Chondrocyte (in vitro differentiated cells): Measurements from ENCODE around the gene KRT81. TPM values are rescaled to one million over a fixed set of nuclear protein-coding genes. Genes with fewer than 3 reads are reported as not detected.
A peak's percentile ranks its signal among the peaks of the same experiment; 100 is the strongest.

Source experiments
- DNase-seq: peaks from one replicate; pipeline ENCODE4 v3.0.0; 2021; ENCODE audit warnings: mixed read lengths, low spot score
- H3K27ac Mint-ChIP-seq: one replicate; pipeline ENCODE4 v1.8.0; 2021; ENCODE audit warnings: mild to moderate bottlenecking, moderate library complexity, mixed read lengths; ENCODE audit not compliant: unreplicated experiment
- H3K27me3 Mint-ChIP-seq: 2 replicates; pipeline ENCODE4 v1.8.0; 2021; ENCODE audit warnings: low read depth, mixed read lengths
- H3K36me3 Mint-ChIP-seq: 2 replicates; pipeline ENCODE4 v1.8.0; 2021; ENCODE audit warnings: low read depth, mixed read lengths
- H3K4me1 Mint-ChIP-seq: 2 replicates; pipeline ENCODE4 v1.8.0; 2021; ENCODE audit warnings: low read depth, mild to moderate bottlenecking, mixed read lengths
- H3K4me3 Mint-ChIP-seq: one replicate; pipeline ENCODE4 v1.8.0; 2021; ENCODE audit warnings: mild to moderate bottlenecking, moderate library complexity, mixed read lengths; ENCODE audit not compliant: unreplicated experiment
- H3K9me3 Mint-ChIP-seq: 2 replicates; pipeline ENCODE4 v1.8.0; 2021; ENCODE audit warnings: low read depth, mixed read lengths
- total RNA-seq: library from RNA; stranded (reverse); gene quantifications from 3 replicates; pipeline ENCODE4 v1.2.1, GENCODE V29; 2021
- TF ChIP-seq, protein P1 (sequence below): fragments of 200-600 bp; sonication (generic); IDR thresholded peaks from 2 replicates; pipeline ENCODE4 v1.5.0; 2021; ENCODE audit warnings: antibody characterized with exemption, mild to moderate bottlenecking, moderate library complexity

The KRT81 gene
- total RNA-seq, 1 donor from 2014 or later, result 1.3 TPM

DNA sequence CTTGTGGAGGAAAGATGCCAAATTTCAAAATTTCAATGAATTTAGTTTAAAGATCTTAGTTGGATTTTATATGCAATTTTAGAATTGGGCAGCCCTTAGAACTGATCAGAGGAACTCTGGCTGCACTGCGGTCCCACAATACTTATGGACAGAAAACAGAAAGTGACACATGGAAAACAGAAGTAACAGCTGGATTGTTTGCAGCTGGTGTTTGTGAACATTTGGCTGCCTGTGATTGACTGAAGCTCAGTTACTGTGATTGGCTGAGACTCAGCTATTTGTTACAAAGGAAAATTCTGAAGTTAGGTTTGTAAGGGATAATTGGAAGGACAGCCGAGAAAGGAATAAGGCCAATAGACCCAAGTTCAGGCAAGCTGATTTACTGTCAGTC is 26.9 kb downstream of the KRT81 start:
- no peak for DNase-seq
- no peak overlapping the region for H3K4me3 Mint-ChIP-seq
- TF ChIP-seq, protein P1, sequence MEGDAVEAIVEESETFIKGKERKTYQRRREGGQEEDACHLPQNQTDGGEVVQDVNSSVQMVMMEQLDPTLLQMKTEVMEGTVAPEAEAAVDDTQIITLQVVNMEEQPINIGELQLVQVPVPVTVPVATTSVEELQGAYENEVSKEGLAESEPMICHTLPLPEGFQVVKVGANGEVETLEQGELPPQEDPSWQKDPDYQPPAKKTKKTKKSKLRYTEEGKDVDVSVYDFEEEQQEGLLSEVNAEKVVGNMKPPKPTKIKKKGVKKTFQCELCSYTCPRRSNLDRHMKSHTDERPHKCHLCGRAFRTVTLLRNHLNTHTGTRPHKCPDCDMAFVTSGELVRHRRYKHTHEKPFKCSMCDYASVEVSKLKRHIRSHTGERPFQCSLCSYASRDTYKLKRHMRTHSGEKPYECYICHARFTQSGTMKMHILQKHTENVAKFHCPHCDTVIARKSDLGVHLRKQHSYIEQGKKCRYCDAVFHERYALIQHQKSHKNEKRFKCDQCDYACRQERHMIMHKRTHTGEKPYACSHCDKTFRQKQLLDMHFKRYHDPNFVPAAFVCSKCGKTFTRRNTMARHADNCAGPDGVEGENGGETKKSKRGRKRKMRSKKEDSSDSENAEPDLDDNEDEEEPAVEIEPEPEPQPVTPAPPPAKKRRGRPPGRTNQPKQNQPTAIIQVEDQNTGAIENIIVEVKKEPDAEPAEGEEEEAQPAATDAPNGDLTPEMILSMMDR, result no peak
- peaks cover 33% of the 10 kb centered on the region for H3K4me1 Mint-ChIP-seq
- H3K9me3 Mint-ChIP-seq, result no peaks in the 10 kb centered on the region
- H3K27me3 Mint-ChIP-seq, result peaks cover 2% of the 10 kb centered on the region
- no peak overlapping the region for H3K27ac Mint-ChIP-seq
- peaks cover 2% of the 10 kb centered on the region for H3K36me3 Mint-ChIP-seq

DNA sequence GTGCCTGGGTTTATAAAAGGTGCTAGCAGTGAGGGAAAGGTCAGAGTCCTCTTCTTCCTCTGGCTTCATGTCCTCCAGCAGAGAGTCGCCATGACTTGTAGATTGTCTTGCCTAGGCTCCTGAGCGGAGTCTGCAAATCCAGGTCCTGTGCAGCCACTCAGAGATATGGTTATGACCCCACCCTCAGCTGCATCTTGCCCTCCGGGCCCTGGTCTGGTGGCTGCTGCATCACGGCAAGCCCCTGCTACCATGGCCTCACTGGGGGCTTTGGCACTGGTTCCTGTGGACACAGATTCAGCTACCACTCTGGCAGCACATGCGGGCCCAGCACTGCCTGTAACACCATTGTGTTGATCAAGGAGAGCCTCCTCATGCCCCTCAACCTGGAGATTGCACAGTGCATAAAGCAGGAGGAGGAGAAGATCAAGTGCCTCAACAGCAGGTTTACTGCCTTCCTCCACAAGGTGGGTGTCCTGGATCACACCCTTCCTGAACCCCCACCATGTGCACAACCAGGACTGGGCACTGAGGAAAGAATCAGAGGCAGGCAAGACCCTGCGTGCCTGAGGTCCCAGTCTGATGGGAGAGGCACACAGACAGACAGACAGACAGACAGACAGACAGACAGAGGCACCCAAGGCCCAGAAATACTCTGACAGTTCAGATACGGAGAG is 27.4 kb downstream of the KRT81 start:
- Mint-ChIP-seq H3K27ac (no peak overlapping the region), H3K27me3 (peaks cover 2% of the 10 kb centered on the region), H3K4me1 (peaks cover 36% of the 10 kb centered on the region), H3K36me3 (peaks cover 2% of the 10 kb centered on the region), H3K9me3 (no peaks in the 10 kb centered on the region), H3K4me3 (no peak overlapping the region)
- no peak for DNase-seq
- TF ChIP-seq, protein P1, result no peak

DNA sequence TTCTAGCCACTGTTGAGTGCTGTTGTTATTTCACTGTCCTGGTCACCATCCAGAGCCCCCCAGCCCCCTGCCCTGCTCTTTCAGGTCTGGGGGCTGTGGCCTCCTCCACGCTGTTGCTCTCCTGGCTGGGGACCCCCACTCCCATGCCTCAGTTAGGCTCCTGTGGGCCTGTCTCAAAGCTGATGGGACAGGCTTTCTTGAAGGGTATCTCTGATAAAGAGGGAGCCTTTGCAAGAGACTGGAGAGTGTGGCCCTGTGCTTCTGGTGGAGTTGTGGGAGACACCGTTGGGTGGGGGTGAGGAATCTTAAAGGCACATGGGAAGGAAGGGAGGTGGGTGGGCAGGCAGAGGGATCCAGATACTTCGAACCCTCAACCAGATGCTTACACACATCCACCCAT is 29.0 kb downstream of the KRT81 start:
- DNase-seq, result no peak

DNA sequence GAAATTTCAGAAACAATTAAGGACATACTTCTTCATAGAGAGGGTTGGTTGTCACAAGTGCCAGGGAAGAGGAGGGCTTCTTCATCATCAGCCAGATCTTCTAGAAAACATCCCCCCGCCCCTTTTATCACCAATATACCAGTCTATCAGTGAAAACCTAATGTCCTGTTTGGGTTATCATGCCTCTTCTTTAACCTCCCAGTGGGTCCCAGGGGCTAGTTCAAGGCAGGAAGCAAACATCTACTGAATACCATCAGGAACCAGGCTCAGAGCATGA is 30.2 kb downstream of the KRT81 start:
- Mint-ChIP-seq H3K9me3 (no peaks in the 10 kb centered on the region), H3K27me3 (peaks cover 5% of the 10 kb centered on the region), H3K27ac (no peak overlapping the region), H3K4me1 (peaks cover 27% of the 10 kb centered on the region), H3K36me3 (peaks cover 2% of the 10 kb centered on the region), H3K4me3 (no peak overlapping the region)
- no peak for DNase-seq
- TF ChIP-seq, protein P1, result no peak

More for the DNA sequence above, 29.0 kb downstream of the KRT81 start:
- TF ChIP-seq, protein P1, result no peak
- Mint-ChIP-seq H3K4me1 (peaks cover 27% of the 10 kb centered on the region), H3K9me3 (no peaks in the 10 kb centered on the region), H3K4me3 (no peak overlapping the region), H3K36me3 (peaks cover 2% of the 10 kb centered on the region), H3K27ac (no peak overlapping the region), H3K27me3 (peaks cover 2% of the 10 kb centered on the region)

DNA sequence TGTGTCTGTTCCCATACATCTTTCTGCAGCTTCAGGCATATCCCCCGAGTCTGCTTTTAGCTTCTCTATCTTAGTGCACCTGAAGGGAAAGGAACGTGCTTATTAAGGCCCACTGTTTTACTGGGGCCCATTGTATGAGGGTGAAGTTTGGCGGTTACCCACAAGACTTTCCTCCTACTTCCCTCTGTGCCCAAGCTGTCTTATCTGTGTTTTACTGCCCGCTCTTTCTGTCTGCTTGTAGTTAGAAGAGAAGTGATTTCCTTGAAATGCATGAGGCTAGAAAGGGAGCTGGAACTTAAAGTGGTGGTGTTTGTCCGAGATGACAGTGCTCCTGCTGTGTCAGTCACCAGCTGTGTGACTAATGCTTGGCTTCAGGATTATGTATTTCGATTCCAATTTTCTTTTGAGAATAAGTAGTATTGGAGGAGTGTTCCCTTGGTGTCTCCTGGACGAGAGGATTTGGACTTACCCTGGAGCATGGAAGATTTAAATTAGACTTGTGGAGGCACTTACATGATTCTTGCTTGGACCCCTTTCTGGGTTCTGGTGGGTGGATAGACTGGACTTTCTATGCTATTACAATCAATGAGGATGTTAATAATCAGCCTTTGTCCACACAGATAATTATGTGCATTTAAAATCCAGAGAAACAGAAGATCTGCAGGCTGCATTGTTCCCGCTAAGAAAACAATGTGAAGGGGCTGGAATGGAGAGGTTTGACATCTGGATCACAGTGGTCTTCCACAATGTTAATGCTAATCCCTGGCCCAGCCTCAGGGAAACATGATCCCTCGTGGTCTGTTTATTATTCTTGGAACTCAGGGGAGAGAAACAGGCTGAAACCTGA is 30.8 kb downstream of the KRT81 start:
- Mint-ChIP-seq H3K4me1 (peaks cover 27% of the 10 kb centered on the region), H3K4me3 (no peak overlapping the region), H3K36me3 (no peaks in the 10 kb centered on the region), H3K27ac (peak overlapping the region; percentile 92), H3K27me3 (peaks cover 3% of the 10 kb centered on the region), H3K9me3 (no peaks in the 10 kb centered on the region)
- TF ChIP-seq, protein P1, result no peak
- no peak for DNase-seq
